Vagina (tissue), 2 donors: ENCODE data around the gene USP34. TPM values are rescaled to one million over a fixed set of nuclear protein-coding genes. Genes with fewer than 3 reads are reported as not detected.

ENCODE experiments used
- DNase-seq, 2 donors: peaks; one replicate each; pipeline ENCODE4 v3.0.0-alpha.2; 2017; ENCODE audit errors: extremely low spot score in 2 of 2
- H3K27ac ChIP-seq: fragments of 200-600 bp; sonication (generic); one replicate; pipeline ENCODE4 v1.5.1; 2019
- H3K27me3 ChIP-seq: fragments of 200-600 bp; sonication (generic); one replicate; pipeline ENCODE4 v1.5.1; 2019
- H3K36me3 ChIP-seq, 2 donors: fragments of 200-600 bp; sonication (generic); one replicate each; pipeline ENCODE4 v1.5.1; 2017 to 2019
- H3K4me1 ChIP-seq: fragments of 200-600 bp; sonication (generic); one replicate; pipeline ENCODE4 v1.5.1; 2019
- H3K4me3 ChIP-seq, 2 donors: fragments of 200-600 bp; sonication (generic); 1 replicate in 1 of 2; 2 replicates in 1 of 2; pipeline ENCODE4 v1.5.1; 2016 to 2019
- H3K9me3 ChIP-seq: fragments of 200-600 bp; sonication (generic); one replicate; pipeline ENCODE4 v1.5.1; 2019
- POLR2A ChIP-seq, 2 donors: fragments of 450-650 bp; IDR thresholded peaks; one replicate each; pipeline ENCODE4 v1.6.1; 2017; ENCODE audit warnings: antibody characterized with exemption in 2 of 2, mild to moderate bottlenecking in 2 of 2, moderate library complexity in 2 of 2
- POLR2AphosphoS5 ChIP-seq, 2 donors: sonication (generic); formaldehyde crosslinking; IDR thresholded peaks; one replicate each; pipeline ENCODE4 v1.9.0; 2017; ENCODE audit warnings: antibody characterized with exemption in 2 of 2, mild to moderate bottlenecking in 2 of 2, low read depth in 1 of 2; ENCODE audit not compliant: insufficient read depth in 1 of 2
- intact Hi-C: fragments of 100-400 bp; cut with DNase I; formaldehyde crosslinking; loops from one replicate; pipeline ENCODE4 v1.15.1; 2023
- total RNA-seq: library from RNA; depleted of rRNA; stranded (reverse); fragments of >200 nt; gene quantifications from one replicate; pipeline ENCODE4 v1.2.3, GENCODE V29; 2016
- TF ChIP-seq, protein P1 (sequence below), 3 experiments: fragments of 450-650 bp in 2 of 3; fragments of 200-600 bp in 1 of 3; sonication (generic) in 1 of 3; IDR thresholded peaks; one replicate each; pipeline ENCODE4 v1.5.1; 2017 to 2019; ENCODE audit warnings: antibody characterized with exemption in 3 of 3, mild to moderate bottlenecking in 2 of 3, moderate library complexity in 2 of 3

Gene USP34
- total RNA-seq, 1 donor from 2014 or later = 117 TPM

- H3K36me3 ChIP-seq = peaks cover 3 to 53% of the 10 kb centered on the region in 2 donors
- intact Hi-C loops = no loop called here
- no peak for TF ChIP-seq POLR2AphosphoS5 (IDR thresholded peaks at IDR 0.05; ENCODE audit: insufficient read depth in 1 of 2, low read depth in 1 of 2)
- TF ChIP-seq, protein P1, sequence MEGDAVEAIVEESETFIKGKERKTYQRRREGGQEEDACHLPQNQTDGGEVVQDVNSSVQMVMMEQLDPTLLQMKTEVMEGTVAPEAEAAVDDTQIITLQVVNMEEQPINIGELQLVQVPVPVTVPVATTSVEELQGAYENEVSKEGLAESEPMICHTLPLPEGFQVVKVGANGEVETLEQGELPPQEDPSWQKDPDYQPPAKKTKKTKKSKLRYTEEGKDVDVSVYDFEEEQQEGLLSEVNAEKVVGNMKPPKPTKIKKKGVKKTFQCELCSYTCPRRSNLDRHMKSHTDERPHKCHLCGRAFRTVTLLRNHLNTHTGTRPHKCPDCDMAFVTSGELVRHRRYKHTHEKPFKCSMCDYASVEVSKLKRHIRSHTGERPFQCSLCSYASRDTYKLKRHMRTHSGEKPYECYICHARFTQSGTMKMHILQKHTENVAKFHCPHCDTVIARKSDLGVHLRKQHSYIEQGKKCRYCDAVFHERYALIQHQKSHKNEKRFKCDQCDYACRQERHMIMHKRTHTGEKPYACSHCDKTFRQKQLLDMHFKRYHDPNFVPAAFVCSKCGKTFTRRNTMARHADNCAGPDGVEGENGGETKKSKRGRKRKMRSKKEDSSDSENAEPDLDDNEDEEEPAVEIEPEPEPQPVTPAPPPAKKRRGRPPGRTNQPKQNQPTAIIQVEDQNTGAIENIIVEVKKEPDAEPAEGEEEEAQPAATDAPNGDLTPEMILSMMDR (IDR thresholded peaks at IDR 0.05) = no peak
- no peak for TF ChIP-seq POLR2A (IDR thresholded peaks at IDR 0.05)
These were observed 40.1 kb upstream of the USP34 start for GRCh38 chr2:61510674-61511671.

GRCh38 chr2:61504949-61505348, 34.1 kb upstream of the USP34 start:
- no peak for TF ChIP-seq POLR2A (IDR thresholded peaks at IDR 0.05)
- TF ChIP-seq POLR2AphosphoS5 (IDR thresholded peaks at IDR 0.05; ENCODE audit: insufficient read depth in 1 of 2, low read depth in 1 of 2) = no peak
- TF ChIP-seq, protein P1 (IDR thresholded peaks at IDR 0.05) = no peak
- intact Hi-C loops = no loop called here

More at GRCh38 chr2:61510674-61511671, 40.1 kb upstream of the USP34 start:
- H3K9me3 ChIP-seq = no peaks in the 10 kb centered on the region
- no peaks in the 10 kb centered on the region for H3K27me3 ChIP-seq
- H3K27ac ChIP-seq = no peak overlapping the region
- H3K4me3 ChIP-seq = no peak overlapping the region
- DNase-seq = no peak
- no peaks in the 10 kb centered on the region for H3K4me1 ChIP-seq

GRCh38 chr2:61499060-61499459, 28.2 kb upstream of the USP34 start:
- TF ChIP-seq POLR2AphosphoS5 (IDR thresholded peaks at IDR 0.05; ENCODE audit: insufficient read depth in 1 of 2, low read depth in 1 of 2) (no peak), POLR2A (IDR thresholded peaks at IDR 0.05) (no peak)
- TF ChIP-seq, protein P1 (IDR thresholded peaks at IDR 0.05) = no peak
- H3K27ac ChIP-seq = no peak overlapping the region
- DNase-seq = no peak
- intact Hi-C loops = no loop called here
- no peaks in the 10 kb centered on the region for H3K4me1 ChIP-seq
- no peaks in the 10 kb centered on the region for H3K27me3 ChIP-seq
- no peaks in the 10 kb centered on the region for H3K9me3 ChIP-seq
- no peak overlapping the region for H3K4me3 ChIP-seq
- peaks cover 0 to 75% of the 10 kb centered on the region in 2 donors for H3K36me3 ChIP-seq

More at GRCh38 chr2:61504949-61505348, 34.1 kb upstream of the USP34 start:
- DNase-seq = no peak
- Histone ChIP-seq H3K9me3 (no peaks in the 10 kb centered on the region), H3K36me3 (peaks cover 0 to 36% of the 10 kb centered on the region in 2 donors), H3K27me3 (no peaks in the 10 kb centered on the region), H3K4me1 (no peaks in the 10 kb centered on the region), H3K27ac (no peak overlapping the region), H3K4me3 (no peak overlapping the region)

- H3K27ac ChIP-seq = no peak overlapping the region
- no peaks in the 10 kb centered on the region for H3K4me1 ChIP-seq
- TF ChIP-seq, protein P1 (IDR thresholded peaks at IDR 0.05) = no peak
- TF ChIP-seq POLR2A (IDR thresholded peaks at IDR 0.05) (no peak), POLR2AphosphoS5 (IDR thresholded peaks at IDR 0.05; ENCODE audit: insufficient read depth in 1 of 2, low read depth in 1 of 2) (no peak)
- intact Hi-C loops = no loop called here
- H3K36me3 ChIP-seq = peaks cover 7 to 85% of the 10 kb centered on the region in 2 donors
- no peak overlapping the region for H3K4me3 ChIP-seq
- H3K9me3 ChIP-seq = no peaks in the 10 kb centered on the region
- no peak for DNase-seq
- H3K27me3 ChIP-seq = no peaks in the 10 kb centered on the region
These were observed 22.6 kb upstream of the USP34 start for GRCh38 chr2:61493523-61493942.

DNA sequence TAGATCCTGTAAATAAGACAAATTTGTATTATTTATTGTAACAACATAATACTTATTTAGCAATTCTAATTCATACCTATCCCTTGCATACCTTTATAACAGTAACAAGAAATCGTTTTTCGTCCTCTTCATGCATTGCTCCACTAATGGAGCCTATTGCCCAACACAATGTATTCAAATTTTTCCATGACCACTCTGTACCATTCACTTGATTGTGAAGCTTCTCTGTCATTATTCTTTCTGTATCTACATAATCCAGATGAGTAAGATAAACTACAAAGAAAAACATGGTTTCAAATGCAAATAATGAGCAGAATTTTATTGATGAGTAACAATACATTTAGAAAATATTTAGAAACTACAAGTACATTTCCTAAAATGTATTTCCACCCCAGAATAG, 21.6 kb upstream of the USP34 start:
- Histone ChIP-seq H3K27ac (no peak overlapping the region), H3K4me1 (no peaks in the 10 kb centered on the region), H3K4me3 (no peak overlapping the region), H3K36me3 (peaks cover 7 to 78% of the 10 kb centered on the region in 2 donors), H3K9me3 (no peaks in the 10 kb centered on the region), H3K27me3 (no peaks in the 10 kb centered on the region)
- DNase-seq = no peak
- TF ChIP-seq POLR2A (IDR thresholded peaks at IDR 0.05) (no peak), POLR2AphosphoS5 (IDR thresholded peaks at IDR 0.05; ENCODE audit: insufficient read depth in 1 of 2, low read depth in 1 of 2) (no peak)
- TF ChIP-seq, protein P1 (IDR thresholded peaks at IDR 0.05) = no peak
- intact Hi-C loops = no loop called here
